Measurements from ENCODE around the gene FBXO22. TPM values are rescaled to one million over a fixed set of nuclear protein-coding genes. Genes with fewer than 3 reads are reported as not detected.
A peak's percentile ranks its signal among the peaks of the same experiment; 100 is the strongest.
"Not testable (repeated sequence)": the region's sequence is repeated elsewhere in the genome, so short reads cannot be mapped to it uniquely, and the experiment has no call there.

Gene FBXO22
- polyA plus RNA-seq (ENCODE audit: insufficient read length): 21.7 TPM

DNA sequence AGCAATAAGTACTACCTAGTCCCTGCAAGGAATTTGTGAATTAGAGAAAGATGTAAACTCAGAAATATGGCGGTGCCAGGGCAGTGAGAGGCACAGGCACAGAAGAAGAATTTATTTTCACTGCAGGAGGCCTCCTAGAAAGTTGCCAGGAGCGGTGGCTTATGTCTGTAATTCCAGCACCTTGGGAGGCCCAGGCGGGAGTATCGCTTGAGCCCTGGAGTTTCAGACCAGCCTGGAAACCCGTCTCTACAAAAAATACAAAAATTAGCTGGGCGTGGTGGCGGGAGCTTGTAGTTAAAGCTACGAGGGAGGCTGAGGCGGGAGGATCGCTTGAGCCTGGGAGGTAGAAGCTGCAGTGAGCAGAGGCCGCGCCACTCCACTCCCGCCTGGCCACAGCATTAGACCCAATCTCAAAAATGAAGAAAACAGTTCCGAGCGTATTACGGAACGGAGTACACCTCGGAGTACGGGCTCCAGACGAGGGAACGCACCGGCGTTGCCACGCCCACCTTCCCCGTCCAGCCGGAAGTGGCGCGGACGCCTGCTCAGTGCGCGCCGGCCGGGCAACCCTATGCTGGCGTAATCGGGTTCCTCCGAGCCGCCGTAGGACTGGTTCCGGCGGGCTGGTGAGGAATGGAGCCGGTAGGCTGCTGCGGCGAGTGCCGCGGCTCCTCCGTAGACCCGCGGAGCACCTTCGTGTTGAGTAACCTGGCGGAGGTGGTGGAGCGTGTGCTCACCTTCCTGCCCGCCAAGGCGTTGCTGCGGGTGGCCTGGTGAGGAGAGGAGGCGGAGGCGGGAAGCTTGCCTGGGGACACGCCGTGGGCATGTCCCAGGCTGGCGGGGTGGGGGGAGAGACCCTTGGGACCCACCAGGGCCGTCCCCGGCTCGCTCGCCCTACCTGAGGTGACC lies at the start of gene FBXO22:
Gene FBXO22, plus strand, starts transcription at position 548 of the 909 bp plus-strand sequence. Its CDS starts 86 bp downstream, at position 634.
- peak; percentile 68 for DNase-seq (ENCODE audit: low read depth)

DNA sequence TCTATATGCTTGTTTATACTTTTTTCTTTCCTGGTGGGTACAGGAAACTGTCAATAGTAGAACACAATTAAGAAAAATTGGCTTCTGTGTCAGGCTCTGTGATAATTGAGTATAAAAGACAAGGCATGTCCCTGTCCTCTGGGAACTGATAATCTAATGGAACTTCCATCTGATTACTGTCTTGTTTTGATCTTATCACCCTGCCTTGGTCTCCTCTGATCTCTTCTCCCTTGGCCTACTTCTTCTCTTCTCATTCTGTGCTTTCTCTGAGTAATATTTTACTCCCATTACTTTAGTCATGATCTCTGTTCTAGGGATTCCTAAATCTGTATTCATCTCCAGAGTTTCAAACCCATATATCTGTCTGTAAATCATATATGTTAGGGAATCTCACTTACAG lies 45.8 kb upstream of the FBXO22 start:
- no peak for DNase-seq (ENCODE audit: low read depth)

DNA sequence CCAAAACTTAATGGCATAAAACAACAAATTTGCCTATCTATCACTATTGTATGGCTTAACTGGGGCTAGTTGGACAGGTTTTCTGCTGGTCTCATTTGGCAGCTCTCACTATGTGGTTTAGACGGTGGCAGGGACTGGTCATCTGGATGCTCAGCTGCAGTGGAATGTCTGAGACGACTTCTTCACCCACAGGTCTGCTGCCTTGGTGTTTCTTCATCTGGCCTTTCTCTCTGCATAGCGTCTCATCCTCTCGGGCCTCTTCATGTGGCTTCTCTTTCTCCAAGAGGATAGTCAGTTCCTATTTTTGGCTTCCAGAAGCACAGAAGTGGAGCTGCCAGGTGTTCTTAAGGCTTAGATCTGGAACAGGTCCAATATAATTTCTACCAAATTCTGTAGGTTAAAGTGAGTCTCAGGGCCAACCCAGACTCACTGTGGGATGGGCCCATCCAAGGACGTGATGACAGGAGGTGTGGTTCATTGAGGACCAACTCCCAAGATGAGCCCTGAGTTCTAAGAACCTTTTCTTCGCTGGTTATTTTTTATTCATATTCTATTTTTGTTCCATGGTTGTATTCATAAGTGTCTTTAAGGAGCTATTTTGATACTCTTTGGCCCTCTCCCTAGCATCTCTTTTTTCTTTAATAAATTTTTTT lies 41.8 kb upstream of the FBXO22 start:
- DNase-seq (ENCODE audit: low read depth): no peak

DNA sequence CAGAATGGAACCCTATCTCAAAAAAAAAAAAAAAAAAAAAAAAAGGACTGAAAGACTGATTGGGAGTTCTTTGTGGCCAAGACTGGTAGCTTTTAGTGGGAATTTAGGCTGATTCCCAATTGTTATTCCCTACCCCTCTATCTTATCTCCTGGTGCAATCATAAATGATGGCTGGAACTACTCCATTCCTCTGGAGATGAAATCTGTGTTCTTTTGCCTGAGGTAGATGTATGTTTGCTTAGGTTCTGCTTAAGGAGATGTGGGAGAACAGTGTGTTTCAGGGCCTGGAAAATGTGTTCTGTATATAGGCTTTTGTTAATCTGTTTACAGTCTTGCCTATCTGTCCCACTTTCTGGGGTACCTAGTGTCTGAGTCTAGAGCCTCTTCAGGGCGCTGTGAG lies 40.9 kb upstream of the FBXO22 start:
- no peak for DNase-seq (ENCODE audit: low read depth)

DNA sequence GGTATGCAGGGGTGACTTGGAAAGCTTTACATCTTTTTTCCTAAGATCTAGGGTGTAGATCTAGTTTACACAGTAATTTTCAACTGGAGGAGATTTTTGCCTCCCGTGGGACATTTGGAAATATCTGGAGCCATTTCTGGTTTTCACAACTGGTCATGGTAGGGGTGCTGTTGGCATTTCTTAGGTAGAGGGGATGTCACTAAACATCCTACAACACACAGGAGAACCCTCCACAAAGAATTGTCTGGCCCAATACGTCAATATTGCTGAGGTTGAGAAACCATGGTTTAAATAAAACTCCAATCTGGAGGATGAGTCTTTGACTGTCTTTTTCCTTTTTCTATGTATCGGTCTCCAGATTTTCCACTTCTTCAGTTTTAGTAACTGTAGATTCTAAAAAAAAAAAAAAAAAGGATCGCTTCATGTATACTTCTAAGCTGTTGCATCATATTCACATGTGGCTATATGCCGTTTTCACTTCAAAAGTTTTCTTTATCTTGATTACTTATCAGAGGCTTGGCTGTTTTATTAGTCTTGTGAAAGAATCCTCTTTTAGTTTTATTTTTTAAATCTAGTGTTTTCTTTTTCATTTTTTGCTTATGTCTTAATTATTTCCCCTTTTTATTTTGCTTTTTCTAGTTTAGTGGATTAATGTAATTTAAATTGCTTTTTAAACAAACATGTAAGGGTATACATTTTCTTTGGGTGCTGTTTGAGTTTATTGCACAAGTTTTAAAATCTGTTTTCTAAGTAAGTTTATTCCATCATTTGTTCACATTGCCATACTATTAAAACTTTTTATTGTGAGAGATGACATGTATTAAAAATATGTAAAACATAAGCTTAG lies 39.2 kb upstream of the FBXO22 start:
- no peak for DNase-seq (ENCODE audit: low read depth)

DNA sequence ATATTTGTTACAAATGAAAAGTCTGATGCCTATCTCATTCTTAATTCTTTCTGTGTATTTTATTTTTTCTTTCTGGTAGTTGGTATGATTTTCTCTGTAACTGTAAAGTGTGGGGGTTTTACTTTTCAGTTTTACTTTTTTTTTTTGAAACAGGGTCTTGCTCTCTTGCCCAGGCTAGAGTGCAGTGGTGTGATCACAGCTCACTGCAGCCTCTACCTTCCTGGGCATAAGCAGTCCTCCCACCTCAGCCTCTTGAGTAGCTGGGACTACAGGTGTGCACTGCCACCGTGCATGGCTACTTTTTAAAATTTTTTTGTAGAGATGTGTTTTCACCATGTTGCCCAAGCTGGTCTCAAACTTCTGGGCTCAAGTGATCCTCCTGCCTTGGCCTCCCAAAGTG lies 37.6 kb upstream of the FBXO22 start:
- not testable (repeated sequence) for DNase-seq (ENCODE audit: low read depth)

DNA sequence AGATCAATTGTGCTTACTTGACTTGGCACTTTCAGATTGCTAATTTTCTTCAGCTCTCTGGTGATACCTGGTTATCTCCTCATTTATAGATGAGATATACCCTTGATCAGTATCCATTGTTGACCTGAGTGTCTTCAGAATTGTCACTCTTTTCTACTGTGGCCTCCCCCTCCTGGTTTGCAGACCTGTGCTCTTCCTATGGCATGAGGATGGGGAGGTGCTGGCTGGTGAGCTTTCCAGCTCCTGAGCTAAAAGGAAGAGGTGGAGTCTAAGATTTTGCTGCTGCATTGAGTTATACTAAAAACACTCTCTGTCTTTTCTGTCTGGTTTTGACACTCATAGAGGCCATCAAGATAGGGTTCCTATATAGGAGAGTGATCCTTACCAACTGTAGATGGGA lies 36.8 kb upstream of the FBXO22 start:
- DNase-seq (ENCODE audit: low read depth): no peak

DNA sequence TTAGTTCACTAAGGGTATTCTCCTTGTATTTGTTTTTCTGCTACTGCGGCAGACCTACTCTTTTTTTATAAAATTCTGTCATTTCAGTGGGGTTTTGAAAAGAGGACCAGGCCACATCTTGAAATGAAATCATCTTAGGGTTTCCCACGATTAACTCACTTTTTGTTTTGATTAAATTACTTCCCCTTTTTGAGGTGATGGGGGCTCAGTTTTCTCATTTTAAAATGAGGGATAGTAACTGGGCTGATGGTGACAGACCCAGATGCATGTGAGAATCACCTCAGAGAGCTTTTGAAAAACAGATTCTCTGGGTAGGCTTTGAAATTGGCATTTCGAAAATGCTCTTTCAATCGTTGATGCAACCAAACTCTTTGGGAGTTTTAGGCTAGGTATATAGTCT lies 36.2 kb upstream of the FBXO22 start:
- DNase-seq (ENCODE audit: low read depth): no peak

DNA sequence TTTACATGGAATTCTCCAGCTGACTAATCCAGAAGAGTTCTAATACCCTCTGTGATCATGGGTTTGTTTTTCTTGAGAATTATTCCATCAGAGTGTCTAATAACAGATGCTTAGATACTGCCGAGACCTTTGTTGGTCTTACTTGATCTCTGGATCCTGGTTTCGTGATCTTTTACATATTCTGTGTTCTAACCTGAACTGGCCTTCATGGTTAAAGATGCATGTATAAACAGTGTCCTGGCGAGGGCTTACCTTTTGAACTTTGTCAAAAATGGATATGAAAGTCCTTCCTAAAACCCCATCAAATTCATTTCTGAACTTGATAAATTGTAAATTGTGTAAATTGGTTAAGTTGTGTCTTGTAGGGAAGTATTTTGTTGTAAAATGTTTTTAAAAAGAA lies 35.7 kb upstream of the FBXO22 start:
- no peak for DNase-seq (ENCODE audit: low read depth)

DNA sequence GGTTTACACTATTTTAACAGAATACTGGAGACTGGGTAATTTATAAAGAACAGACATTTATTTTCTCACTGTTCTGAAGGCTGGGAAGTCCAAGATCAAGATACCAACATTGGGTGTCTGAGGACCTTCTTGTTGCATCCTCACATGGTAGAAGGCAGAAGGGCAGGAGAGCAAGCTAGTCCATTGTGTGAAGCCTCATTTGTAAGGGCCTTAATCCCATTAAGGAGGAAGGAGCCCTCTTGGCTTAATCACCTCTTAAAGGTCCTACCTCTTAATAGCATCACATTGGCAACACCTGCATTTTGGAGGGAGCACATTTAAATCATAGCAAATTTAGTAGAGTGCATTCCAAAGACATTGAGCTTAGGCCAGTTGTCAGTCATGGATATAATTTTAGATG lies 34.2 kb upstream of the FBXO22 start:
- DNase-seq (ENCODE audit: low read depth): no peak

DNA sequence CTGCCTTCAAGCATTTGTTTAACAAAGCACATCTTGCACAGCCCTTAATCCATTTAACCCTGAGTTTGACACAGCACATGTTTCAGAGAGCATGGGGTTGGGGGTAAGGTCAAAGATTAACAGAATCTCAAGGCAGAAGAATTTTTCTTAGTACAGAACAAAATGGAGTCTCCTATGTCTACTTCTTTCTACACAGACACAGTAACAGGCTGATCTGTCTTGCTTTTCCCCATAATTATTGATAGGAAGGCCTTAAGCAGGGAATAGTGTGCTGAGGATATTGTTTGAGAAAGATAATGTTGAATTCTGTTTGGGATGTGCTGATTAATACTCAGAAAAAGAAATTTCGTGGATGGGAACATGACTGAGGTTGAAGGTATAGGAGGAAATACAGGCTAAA lies 32.1 kb upstream of the FBXO22 start:
- DNase-seq (ENCODE audit: low read depth): not testable (repeated sequence)

DNA sequence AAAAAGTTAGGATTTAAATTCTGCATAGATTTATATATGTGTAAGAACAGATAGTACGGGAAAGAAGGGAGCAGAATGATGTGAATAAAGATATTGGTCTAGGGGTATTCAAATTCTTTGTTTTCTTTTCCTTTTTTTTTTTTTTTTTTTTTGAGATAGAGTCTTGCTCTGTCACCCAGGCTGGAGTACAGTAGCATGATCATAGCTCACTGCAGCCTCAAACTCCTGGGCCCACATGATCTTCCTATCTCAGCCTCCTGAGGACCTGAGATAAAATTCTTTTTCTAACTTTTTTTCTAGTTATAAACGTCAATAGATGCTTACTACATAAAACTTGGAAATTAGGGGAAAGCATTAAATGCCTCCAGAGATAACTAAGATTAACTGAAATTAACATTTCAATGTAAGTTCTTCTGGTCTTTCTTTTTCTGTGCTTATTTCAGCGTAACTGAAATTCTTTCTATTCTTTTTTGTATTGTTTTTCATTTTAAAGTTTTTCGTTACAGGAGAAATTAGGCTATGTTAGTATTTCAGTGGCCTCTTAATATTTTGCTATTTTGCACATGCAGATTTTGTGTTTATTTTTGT lies 31.2 kb upstream of the FBXO22 start:
- DNase-seq (ENCODE audit: low read depth): no peak

DNA sequence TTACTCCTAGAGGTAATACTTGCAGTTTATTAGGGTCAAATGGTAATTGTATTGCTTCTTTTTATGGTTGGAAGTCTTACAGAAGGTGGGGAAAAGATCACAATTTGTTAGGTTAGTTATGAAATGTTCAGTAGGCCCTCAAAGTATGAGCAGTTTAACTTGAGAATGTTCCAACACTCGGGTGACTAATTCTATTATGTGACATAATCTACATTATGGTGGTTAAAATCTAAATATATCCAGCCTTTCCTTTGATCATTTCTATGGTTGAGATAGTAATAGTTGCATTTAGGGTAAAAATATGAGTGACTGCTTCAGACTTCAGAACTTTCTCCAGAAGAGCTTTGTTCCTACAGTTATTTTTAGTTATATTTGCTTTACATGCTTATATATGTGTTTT lies 19.6 kb upstream of the FBXO22 start:
- DNase-seq (ENCODE audit: low read depth): no peak

DNA sequence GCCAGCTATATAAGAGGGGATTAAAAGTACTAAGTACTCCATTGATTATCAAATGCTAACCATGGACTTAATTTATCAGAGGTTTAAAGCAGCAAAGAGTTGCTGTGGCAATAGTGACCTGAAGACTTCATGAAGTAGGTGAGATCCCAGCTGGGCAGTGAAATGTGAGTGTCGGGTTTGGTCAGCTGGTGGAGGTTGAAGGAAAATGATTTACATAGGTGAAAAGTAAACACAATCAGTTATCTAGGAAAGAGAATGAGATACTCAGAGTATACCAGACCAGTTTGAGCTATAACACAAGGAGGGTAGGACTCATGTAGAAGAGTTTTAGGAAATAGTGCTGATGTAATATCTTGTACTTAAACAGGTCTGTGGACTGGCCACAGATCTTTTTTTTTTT lies 16.5 kb upstream of the FBXO22 start:
- no peak for DNase-seq (ENCODE audit: low read depth)

DNA sequence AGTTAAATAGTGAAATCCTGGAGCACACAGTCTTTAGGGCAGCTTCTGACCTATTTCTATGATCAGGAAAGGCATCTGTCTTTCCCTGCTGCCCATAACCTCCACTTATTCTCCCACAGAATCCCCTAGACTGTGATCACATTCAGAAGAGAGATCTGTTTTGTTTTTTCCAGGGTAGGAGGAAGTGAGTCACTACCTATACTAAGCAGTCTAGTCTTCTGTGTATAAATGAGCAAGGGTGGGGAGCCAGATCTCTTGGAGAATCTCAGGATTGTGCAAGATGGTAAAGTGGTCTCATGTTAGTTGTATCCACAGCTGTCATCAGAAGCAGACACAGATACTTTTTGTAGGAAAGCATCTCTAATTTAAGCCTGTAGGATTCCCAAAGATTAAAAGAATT lies 11.8 kb upstream of the FBXO22 start:
- no peak for DNase-seq (ENCODE audit: low read depth)

DNA sequence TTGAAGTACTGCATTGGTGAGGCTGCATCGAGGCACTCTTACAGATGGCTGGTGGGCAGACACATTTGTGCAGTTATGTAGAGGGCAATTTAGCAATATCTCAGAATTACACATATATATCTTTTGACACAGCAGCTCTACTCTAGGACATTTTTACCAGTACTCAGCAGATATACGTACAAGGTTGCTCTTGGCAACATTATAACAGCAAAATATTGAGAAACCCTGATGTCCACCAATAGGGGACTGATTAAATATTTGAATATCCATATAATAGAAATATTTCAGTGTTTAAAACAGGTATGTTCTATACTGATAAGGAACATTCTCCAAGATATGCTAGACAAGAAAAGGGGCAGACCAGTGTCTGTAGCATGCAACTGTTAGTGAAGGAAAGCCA lies 7.9 kb upstream of the FBXO22 start:
- no peak for DNase-seq (ENCODE audit: low read depth)

DNA sequence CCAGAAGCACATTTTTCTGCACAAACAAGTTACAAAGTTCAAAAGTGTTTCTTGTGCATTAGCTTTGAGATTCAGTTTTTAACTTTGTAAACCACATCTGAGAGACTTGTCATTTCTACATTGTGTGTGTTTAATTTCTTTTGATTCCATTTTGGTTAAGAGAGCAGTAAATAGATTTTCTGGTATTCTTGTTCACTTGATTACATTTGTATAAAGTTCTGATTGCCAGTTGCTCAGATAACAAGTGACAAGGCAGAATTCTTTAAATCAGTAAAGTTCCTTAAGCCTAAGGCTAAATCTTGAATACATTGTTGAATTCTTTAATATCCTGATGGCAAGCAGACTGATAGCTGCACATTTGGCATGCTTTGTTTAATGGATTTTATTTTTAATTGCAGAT lies 3.1 kb upstream of the FBXO22 start:
- no peak for DNase-seq (ENCODE audit: low read depth)

DNA sequence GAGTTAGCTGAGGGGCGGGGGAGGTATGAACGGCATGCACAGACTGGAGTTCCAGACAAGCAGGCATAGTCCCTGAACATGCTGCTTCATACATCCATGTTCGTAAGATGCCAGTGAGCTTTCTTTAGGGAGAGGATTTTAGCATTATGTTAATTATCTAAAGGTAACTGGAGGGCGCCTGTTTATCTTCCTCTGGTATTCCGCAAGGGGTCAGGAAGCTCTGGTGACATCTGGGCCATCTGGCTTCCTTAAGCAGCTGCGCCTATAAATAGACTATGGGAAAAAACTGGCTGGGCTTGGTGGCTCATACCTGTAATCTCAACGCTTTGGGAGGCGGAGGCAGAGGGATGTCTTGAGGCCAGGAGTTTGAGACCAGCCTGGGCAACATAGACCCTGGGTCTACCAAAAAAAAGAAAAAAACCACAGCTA lies 1.5 kb upstream of the FBXO22 start:
- DNase-seq (ENCODE audit: low read depth): no peak

DNA sequence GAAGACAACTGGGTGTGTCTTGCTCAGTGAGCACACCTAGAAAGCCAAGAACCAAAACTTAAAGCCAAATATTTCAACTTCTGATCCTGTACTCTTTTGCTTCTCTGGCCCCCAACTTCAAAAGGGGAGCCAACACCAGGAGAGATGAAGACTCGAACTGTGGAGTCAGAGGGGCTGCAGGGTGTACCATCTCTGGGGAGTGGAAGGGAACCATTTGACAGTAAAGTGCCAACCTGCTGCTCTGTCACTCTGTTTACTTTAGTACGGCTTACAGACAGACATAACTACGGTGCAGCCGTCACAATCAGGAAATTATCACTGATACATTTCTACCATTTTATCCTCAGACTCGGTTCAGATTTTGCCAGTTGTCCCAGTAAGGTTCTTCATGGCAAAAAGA lies 1.6 kb downstream of the FBXO22 start:
- DNase-seq (ENCODE audit: low read depth): no peak

DNA sequence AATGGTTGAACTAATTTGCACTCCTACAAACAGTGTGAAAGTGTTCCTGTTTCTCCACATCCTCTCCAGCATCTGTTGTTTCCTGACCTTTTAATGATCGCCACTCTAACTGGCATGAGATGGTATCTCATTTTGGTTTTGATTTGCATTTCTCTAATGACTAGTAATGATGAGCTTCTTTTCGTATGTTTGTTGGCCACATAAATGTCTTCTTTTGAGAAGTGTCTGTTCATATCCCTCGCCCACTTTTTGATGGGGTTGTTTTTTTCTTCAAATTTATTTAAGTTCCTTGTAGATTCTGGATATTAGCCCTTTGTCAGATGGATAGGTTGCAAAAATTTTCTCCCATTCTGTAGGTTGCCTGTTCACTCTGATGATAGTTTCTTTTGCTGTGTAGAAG lies 6.7 kb downstream of the FBXO22 start:
- DNase-seq (ENCODE audit: low read depth): not testable (repeated sequence)

DNA sequence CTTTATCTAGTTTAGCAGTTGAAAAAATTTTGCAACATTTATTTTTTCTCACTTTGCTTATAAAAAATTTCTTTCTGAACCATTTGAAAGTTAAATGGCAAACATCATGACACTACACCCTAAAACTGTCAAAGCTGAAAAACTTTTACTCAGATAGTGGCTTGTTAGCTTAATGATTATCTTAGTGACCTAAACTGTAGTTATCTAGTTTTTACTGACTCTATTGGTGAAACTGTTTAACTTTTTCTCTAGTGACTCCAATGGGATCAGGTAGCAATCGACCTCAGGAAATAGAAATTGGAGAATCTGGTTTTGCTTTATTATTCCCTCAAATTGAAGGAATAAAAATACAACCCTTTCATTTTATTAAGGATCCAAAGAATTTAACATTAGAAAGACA lies 13.3 kb downstream of the FBXO22 start:
- DNase-seq (ENCODE audit: low read depth): no peak

DNA sequence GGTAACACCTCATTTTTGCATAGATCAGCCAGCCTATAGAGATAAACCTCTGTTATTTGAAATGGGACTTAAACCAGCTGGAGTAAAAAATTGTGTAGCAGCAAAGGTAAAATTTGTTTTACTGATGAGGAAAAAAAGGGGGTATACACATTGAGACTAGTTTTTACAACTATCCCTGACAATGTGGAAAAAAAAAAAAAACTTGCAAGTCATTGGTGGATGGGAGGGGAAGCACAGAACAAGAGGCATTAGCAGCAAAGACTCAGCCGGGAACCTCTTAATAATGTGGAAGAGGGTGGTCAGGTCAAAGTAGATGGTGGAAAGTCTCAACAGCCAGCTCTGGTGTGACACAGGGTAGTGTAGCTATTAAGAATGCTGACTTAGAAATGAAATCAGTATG lies 14.5 kb downstream of the FBXO22 start:
- no peak for DNase-seq (ENCODE audit: low read depth)
